ENCODE measurements around the gene ATM. TPM values are rescaled to one million over a fixed set of nuclear protein-coding genes. Genes with fewer than 3 reads are reported as not detected.
"Not testable (repeated sequence)": the region's sequence is repeated elsewhere in the genome, so short reads cannot be mapped to it uniquely, and the experiment has no call there.

ATM gene
- total RNA-seq, 1 experiment from 2014 or later: 72.5 TPM

DNA sequence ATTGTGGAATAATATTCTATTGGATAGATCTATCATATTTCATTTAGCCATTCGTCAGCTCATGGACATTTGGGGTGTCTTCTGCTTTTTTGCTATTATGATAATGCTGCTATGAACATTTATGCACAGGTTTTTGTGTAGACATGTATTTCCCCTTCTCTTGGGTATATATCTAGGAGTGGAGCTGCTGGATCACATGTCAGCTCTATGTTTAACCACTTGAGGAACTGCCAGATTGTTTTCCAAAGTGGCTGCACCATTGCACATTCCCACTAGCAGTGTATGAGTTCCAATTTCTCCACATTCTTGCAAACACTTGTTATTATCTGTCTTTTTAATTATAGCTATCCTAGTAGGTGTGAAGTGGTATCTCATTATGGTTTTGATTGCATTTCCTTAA lies 169.5 kb downstream of the ATM start:
- ChIA-PET CTCF (no interaction called here), POLR2A (ENCODE audit: low non-redundant PET) (no interaction called here)
- Histone ChIP-seq H3K4me1 (ENCODE audit: insufficient read depth, low read length, poor library complexity, severe bottlenecking) (no peaks in the 10 kb centered on the region), H3K27ac (ENCODE audit: low read depth, low read length, poor library complexity, severe bottlenecking) (no peak overlapping the region), H3K27me3 (replicated peaks; ENCODE audit: insufficient read depth, low read depth, low read length, poor library complexity) (no peaks in the 10 kb centered on the region), H3K9me3 (ENCODE audit: low read depth, low read length, poor library complexity, severe bottlenecking) (no peaks in the 10 kb centered on the region), H3K36me3 (ENCODE audit: insufficient read depth, low read length, poor library complexity, severe bottlenecking) (no peaks in the 10 kb centered on the region), H3K4me3 (ENCODE audit: low read depth, low read length, poor library complexity, severe bottlenecking) (no peak overlapping the region)
- DNase-seq (ENCODE audit: low spot score): no peak
- TF ChIP-seq EZH2 (IDR thresholded peaks at IDR 0.05; ENCODE audit: borderline replicate concordance, low read depth, low read length, poor library complexity, severe bottlenecking): no peak
- TF ChIP-seq, protein P1, sequence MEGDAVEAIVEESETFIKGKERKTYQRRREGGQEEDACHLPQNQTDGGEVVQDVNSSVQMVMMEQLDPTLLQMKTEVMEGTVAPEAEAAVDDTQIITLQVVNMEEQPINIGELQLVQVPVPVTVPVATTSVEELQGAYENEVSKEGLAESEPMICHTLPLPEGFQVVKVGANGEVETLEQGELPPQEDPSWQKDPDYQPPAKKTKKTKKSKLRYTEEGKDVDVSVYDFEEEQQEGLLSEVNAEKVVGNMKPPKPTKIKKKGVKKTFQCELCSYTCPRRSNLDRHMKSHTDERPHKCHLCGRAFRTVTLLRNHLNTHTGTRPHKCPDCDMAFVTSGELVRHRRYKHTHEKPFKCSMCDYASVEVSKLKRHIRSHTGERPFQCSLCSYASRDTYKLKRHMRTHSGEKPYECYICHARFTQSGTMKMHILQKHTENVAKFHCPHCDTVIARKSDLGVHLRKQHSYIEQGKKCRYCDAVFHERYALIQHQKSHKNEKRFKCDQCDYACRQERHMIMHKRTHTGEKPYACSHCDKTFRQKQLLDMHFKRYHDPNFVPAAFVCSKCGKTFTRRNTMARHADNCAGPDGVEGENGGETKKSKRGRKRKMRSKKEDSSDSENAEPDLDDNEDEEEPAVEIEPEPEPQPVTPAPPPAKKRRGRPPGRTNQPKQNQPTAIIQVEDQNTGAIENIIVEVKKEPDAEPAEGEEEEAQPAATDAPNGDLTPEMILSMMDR (conservative IDR thresholded peaks at IDR 0.05; ENCODE audit: low read depth, low read length): no peak
- no TSS peak for BruUV-seq (replicated peaks)
- intact Hi-C loops (cut with micrococcal nuclease; ENCODE audit: unreplicated experiment): no loop called here

DNA sequence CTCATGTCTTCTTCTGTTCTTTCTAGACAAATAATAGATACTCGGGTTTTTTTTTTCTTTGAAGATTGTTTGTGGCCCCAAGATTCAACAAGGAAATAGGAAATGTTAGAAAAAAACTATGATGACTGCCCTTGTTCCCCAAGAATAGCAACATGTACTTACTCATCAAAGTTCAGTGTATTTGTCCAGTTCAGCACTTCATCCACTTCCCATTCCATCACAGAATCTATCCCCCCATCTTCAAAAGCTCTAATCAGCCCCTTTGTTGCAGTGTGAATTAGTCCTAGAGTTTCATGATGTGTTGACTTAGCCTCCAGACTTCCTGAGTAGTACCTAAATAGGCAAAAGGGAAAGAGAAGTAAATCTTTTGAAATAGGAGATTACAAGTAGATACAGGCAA lies 170.2 kb downstream of the ATM start:
- H3K4me1 ChIP-seq (ENCODE audit: insufficient read depth, low read length, poor library complexity, severe bottlenecking): no peaks in the 10 kb centered on the region
- CTCF ChIA-PET: no interaction called here
- no peaks in the 10 kb centered on the region for H3K9me3 ChIP-seq (ENCODE audit: low read depth, low read length, poor library complexity, severe bottlenecking)
- H3K27me3 ChIP-seq (replicated peaks; ENCODE audit: insufficient read depth, low read depth, low read length, poor library complexity): no peaks in the 10 kb centered on the region
- H3K4me3 ChIP-seq (ENCODE audit: low read depth, low read length, poor library complexity, severe bottlenecking): no peak overlapping the region
- no peaks in the 10 kb centered on the region for H3K36me3 ChIP-seq (ENCODE audit: insufficient read depth, low read length, poor library complexity, severe bottlenecking)
- H3K27ac ChIP-seq (ENCODE audit: low read depth, low read length, poor library complexity, severe bottlenecking): no peak overlapping the region
- BruUV-seq (replicated peaks): no TSS peak
- TF ChIP-seq, protein P1 (conservative IDR thresholded peaks at IDR 0.05; ENCODE audit: low read depth, low read length): no peak
- no peak for DNase-seq (ENCODE audit: low spot score)
- POLR2A ChIA-PET (ENCODE audit: low non-redundant PET): no interaction called here
- intact Hi-C loops (cut with micrococcal nuclease; ENCODE audit: unreplicated experiment): no loop called here

DNA sequence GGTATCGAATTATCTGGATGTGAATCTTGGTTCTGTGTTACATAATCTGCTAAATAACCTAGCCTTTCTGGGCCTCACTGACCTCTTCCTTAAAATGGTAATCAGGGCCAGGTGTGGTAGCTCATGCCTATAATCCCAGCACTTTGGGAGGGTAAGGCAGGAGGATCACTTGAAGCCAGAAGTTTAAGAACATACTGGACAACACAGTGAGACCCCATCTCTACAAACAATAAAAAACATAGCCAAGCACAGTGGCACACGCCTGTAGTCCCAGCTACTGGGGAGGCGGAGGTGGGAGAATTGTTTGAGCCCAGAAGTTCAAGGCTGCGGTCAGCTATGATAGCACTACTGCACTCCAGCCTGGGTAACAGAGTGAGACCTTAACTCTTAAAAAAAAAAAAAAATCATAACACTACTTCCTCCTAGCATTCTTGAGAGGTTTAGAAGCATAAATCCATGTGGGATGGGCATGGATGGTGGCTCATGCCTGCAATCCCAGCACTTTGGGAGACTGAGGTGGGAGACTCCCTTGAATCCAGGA lies 171.9 kb downstream of the ATM start:
- H3K4me3 ChIP-seq (ENCODE audit: low read depth, low read length, poor library complexity, severe bottlenecking): no peak overlapping the region
- intact Hi-C loops (cut with micrococcal nuclease; ENCODE audit: unreplicated experiment): no loop called here
- H3K9me3 ChIP-seq (ENCODE audit: low read depth, low read length, poor library complexity, severe bottlenecking): no peaks in the 10 kb centered on the region
- POLR2A ChIA-PET (ENCODE audit: low non-redundant PET): no interaction called here
- no peaks in the 10 kb centered on the region for H3K4me1 ChIP-seq (ENCODE audit: insufficient read depth, low read length, poor library complexity, severe bottlenecking)
- CTCF ChIA-PET: no interaction called here
- TF ChIP-seq EZH2 (IDR thresholded peaks at IDR 0.05; ENCODE audit: borderline replicate concordance, low read depth, low read length, poor library complexity, severe bottlenecking): no peak
- no peak for DNase-seq (ENCODE audit: low spot score)
- BruUV-seq (replicated peaks): no TSS peak
- H3K27ac ChIP-seq (ENCODE audit: low read depth, low read length, poor library complexity, severe bottlenecking): no peak overlapping the region
- no peaks in the 10 kb centered on the region for H3K27me3 ChIP-seq (replicated peaks; ENCODE audit: insufficient read depth, low read depth, low read length, poor library complexity)
- H3K36me3 ChIP-seq (ENCODE audit: insufficient read depth, low read length, poor library complexity, severe bottlenecking): no peaks in the 10 kb centered on the region

DNA sequence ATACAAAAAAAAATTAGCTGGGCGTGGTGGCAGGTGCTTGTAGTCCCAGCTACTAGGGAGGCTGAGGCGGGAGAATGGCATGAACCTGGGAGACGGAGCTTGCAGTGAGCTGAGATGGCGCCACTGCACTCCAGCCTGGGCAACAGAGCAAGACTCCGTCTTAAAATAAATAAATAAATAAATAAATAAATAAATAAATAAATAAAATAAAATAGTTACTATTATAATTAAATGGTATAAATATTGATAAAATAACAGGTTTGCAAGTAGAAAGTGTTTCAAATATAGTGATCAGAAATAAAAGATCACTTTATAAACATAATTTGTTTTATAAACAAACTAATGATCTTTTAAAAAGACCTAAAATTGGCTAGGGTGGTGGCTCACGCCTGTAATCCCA lies 173.8 kb downstream of the ATM start:
- intact Hi-C loops (cut with micrococcal nuclease; ENCODE audit: unreplicated experiment); DNase-seq (ENCODE audit: low spot score); H3K9me3 ChIP-seq (ENCODE audit: low read depth, low read length, poor library complexity, severe bottlenecking); H3K4me1 ChIP-seq (ENCODE audit: insufficient read depth, low read length, poor library complexity, severe bottlenecking); BruUV-seq (replicated peaks); H3K36me3 ChIP-seq (ENCODE audit: insufficient read depth, low read length, poor library complexity, severe bottlenecking); H3K27me3 ChIP-seq (replicated peaks; ENCODE audit: insufficient read depth, low read depth, low read length, poor library complexity); H3K4me3 ChIP-seq (ENCODE audit: low read depth, low read length, poor library complexity, severe bottlenecking); CTCF ChIA-PET; H3K27ac ChIP-seq (ENCODE audit: low read depth, low read length, poor library complexity, severe bottlenecking); POLR2A ChIA-PET (ENCODE audit: low non-redundant PET): not testable (repeated sequence)

All from A673 (cell line).